HG03521 (cell line): ENCODE measurements around the gene DPYSL4.

Experiments
- ATAC-seq: cut with Tn5 transposase; IDR thresholded peaks from one replicate; pipeline ENCODE4 v1.9.1; 2021; ENCODE audit warnings: mild to moderate bottlenecking, moderate library complexity; ENCODE audit not compliant: unreplicated experiment

DPYSL4 gene

GRCh38 chr10:132186488-132187429 lies at the start of gene DPYSL4:
Gene DPYSL4 (plus strand): TSS chr10:132186948. CDS start chr10:132187064, 116 bp downstream.
- no peak for ATAC-seq

GRCh38 chr10:132137111-132138072 lies 49.4 kb upstream of the DPYSL4 start:
- no peak for ATAC-seq

- ATAC-seq, result no peak
Measured at GRCh38 chr10:132138133-132138532, 48.6 kb upstream of the DPYSL4 start.

GRCh38 chr10:132138596-132138995 lies 48.2 kb upstream of the DPYSL4 start:
- ATAC-seq, result no peak

GRCh38 chr10:132139526-132139925 lies 47.2 kb upstream of the DPYSL4 start:
- ATAC-seq, result no peak

- no peak for ATAC-seq
Measured at GRCh38 chr10:132140167-132140925, 46.4 kb upstream of the DPYSL4 start.

- no peak for ATAC-seq
Measured at GRCh38 chr10:132141076-132141475, 45.7 kb upstream of the DPYSL4 start.

GRCh38 chr10:132141526-132142395 lies 45.0 kb upstream of the DPYSL4 start:
- ATAC-seq, result no peak

- ATAC-seq, result no peak
Measured at GRCh38 chr10:132142396-132143161, 44.2 kb upstream of the DPYSL4 start.

GRCh38 chr10:132143162-132143561 lies 43.6 kb upstream of the DPYSL4 start:
- ATAC-seq, result no peak

- ATAC-seq, result no peak
Measured at GRCh38 chr10:132144086-132144485, 42.7 kb upstream of the DPYSL4 start.

- ATAC-seq, result no peak
Measured at GRCh38 chr10:132145002-132145401, 41.7 kb upstream of the DPYSL4 start.

GRCh38 chr10:132145521-132146185 lies 41.1 kb upstream of the DPYSL4 start:
- ATAC-seq, result no peak

GRCh38 chr10:132146271-132146671 lies 40.5 kb upstream of the DPYSL4 start:
- ATAC-seq, result no peak

- ATAC-seq, result no peak
Measured at GRCh38 chr10:132146941-132147915, 39.5 kb upstream of the DPYSL4 start.

- ATAC-seq, result no peak
Measured at GRCh38 chr10:132148261-132149251, 38.2 kb upstream of the DPYSL4 start.
